ENCODE measurements around the gene ADGRF4.

DNA sequence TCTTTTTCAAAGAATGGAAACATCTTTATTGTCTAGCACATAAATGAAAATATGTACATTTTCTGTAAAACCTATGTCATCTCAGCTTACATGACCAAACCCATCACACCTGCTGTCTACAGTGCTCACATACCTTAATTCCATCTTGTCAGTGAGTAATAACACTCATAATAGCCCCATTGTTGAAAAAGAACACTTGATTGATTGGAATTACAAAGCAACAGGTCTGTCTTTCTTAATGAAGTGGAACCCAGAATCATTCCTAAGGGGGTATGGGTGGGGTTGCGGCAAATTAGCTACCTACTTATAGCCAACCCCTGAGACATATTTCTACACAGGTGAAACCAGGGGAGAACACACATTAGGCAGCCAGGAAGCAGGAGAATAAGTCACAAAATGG, 20.2 kb downstream of the ADGRF4 start:
- TF ChIP-seq, protein P1, sequence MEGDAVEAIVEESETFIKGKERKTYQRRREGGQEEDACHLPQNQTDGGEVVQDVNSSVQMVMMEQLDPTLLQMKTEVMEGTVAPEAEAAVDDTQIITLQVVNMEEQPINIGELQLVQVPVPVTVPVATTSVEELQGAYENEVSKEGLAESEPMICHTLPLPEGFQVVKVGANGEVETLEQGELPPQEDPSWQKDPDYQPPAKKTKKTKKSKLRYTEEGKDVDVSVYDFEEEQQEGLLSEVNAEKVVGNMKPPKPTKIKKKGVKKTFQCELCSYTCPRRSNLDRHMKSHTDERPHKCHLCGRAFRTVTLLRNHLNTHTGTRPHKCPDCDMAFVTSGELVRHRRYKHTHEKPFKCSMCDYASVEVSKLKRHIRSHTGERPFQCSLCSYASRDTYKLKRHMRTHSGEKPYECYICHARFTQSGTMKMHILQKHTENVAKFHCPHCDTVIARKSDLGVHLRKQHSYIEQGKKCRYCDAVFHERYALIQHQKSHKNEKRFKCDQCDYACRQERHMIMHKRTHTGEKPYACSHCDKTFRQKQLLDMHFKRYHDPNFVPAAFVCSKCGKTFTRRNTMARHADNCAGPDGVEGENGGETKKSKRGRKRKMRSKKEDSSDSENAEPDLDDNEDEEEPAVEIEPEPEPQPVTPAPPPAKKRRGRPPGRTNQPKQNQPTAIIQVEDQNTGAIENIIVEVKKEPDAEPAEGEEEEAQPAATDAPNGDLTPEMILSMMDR (IDR thresholded peaks at IDR 0.05; ENCODE audit: borderline replicate concordance, extremely low read depth, low read length, poor library complexity, severe bottlenecking): no peak
- TF ChIP-seq EZH2 (IDR thresholded peaks at IDR 0.05; ENCODE audit: borderline replicate concordance, low read depth, low read length, severe bottlenecking): no peak
